HG03025 (cell line): Measurements from ENCODE around the gene PTCH2.
"Not testable (repeated sequence)": the region's sequence is repeated elsewhere in the genome, so short reads cannot be mapped to it uniquely, and the experiment has no call there.

ENCODE experiments used
- ATAC-seq: cut with Tn5 transposase; IDR thresholded peaks from one replicate; pipeline ENCODE4 v1.9.1; 2021; ENCODE audit warnings: mild to moderate bottlenecking, moderate library complexity; ENCODE audit not compliant: unreplicated experiment, low FRiP score

PTCH2 gene

GRCh38 chr1:44821240-44821715, 21.8 kb downstream of the PTCH2 start:
- ATAC-seq: no peak

GRCh38 chr1:44820328-44821239, 22.5 kb downstream of the PTCH2 start:
- ATAC-seq: peak; percentile 5

- peak; percentile 61 for ATAC-seq
Measured at GRCh38 chr1:44819608-44820327, 23.3 kb downstream of the PTCH2 start.

- no peak for ATAC-seq
Measured at GRCh38 chr1:44819196-44819607, 23.9 kb downstream of the PTCH2 start.

GRCh38 chr1:44817771-44818495, 25.1 kb downstream of the PTCH2 start:
- no peak for ATAC-seq

- no peak for ATAC-seq
Measured at GRCh38 chr1:44817307-44817706, 25.7 kb downstream of the PTCH2 start.

- not testable (repeated sequence) for ATAC-seq
Measured at GRCh38 chr1:44815926-44816325, 27.1 kb downstream of the PTCH2 start.

- ATAC-seq: no peak
Measured at GRCh38 chr1:44812822-44813543, 30.1 kb downstream of the PTCH2 start.

GRCh38 chr1:44811234-44811633, 31.8 kb downstream of the PTCH2 start:
- ATAC-seq: no peak

- ATAC-seq: not testable (repeated sequence)
Measured at GRCh38 chr1:44810762-44811105, 32.3 kb downstream of the PTCH2 start.

- ATAC-seq: no peak
Measured at GRCh38 chr1:44810101-44810761, 32.8 kb downstream of the PTCH2 start.

- ATAC-seq: peak; percentile 43
Measured at GRCh38 chr1:44808938-44809917, 33.8 kb downstream of the PTCH2 start.

- ATAC-seq: no peak
Measured at GRCh38 chr1:44808063-44808937, 34.8 kb downstream of the PTCH2 start, which contains the start of gene BTBD19. Gene BTBD19 (plus strand): TSS chr1:44808523. CDS start chr1:44808821, 298 bp downstream.

GRCh38 chr1:44807364-44808062, 35.5 kb downstream of the PTCH2 start:
- ATAC-seq: no peak

GRCh38 chr1:44806704-44807363, 36.2 kb downstream of the PTCH2 start, which contains the start of gene DYNLT4:
Gene DYNLT4 (minus strand): TSS chr1:44807351. CDS start chr1:44806668, 683 bp downstream.
- ATAC-seq: no peak

GRCh38 chr1:44806025-44806703, 36.9 kb downstream of the PTCH2 start:
- ATAC-seq: no peak
